Measurements from ENCODE around the gene TARP.

TARP gene

GRCh38 chr7:38299275-38299931 lies 26.0 kb upstream of the TARP start (continued):
- TF ChIP-seq POU6F1 (CRISPR knock-in tag; IDR thresholded peaks at IDR 0.05; ENCODE audit: borderline replicate concordance, low read depth): no peak
- no peak for TF ChIP-seq BACH2 (CRISPR knock-in tag; IDR thresholded peaks at IDR 0.05; ENCODE audit: borderline replicate concordance)
- no peak for TF ChIP-seq ZNF565 (CRISPR knock-in tag; conservative IDR thresholded peaks at IDR 0.05; ENCODE audit: low read depth)
- TF ChIP-seq CSDC2 (CRISPR knock-in tag; IDR thresholded peaks at IDR 0.05): no peak
- no peak for TF ChIP-seq ZNF8 (CRISPR knock-in tag; IDR thresholded peaks at IDR 0.05)
- TF ChIP-seq RARB (CRISPR knock-in tag; IDR thresholded peaks at IDR 0.05): no peak

GRCh38 chr7:38296059-38296857 lies 22.8 kb upstream of the TARP start:
- ATAC-seq: no peak
- TF ChIP-seq ZFP30 (CRISPR knock-in tag; IDR thresholded peaks at IDR 0.05) (no peak), ESRRG (CRISPR knock-in tag; IDR thresholded peaks at IDR 0.05) (no peak), ZNF565 (CRISPR knock-in tag; conservative IDR thresholded peaks at IDR 0.05; ENCODE audit: low read depth) (no peak), RARB (CRISPR knock-in tag; IDR thresholded peaks at IDR 0.05) (no peak), GLIS3 (CRISPR knock-in tag; IDR thresholded peaks at IDR 0.05) (no peak), POU6F1 (CRISPR knock-in tag; IDR thresholded peaks at IDR 0.05; ENCODE audit: borderline replicate concordance, low read depth) (no peak), ZNF8 (CRISPR knock-in tag; IDR thresholded peaks at IDR 0.05) (no peak), CREB5 (CRISPR knock-in tag; IDR thresholded peaks at IDR 0.05; ENCODE audit: low read depth) (no peak), SNAI2 (CRISPR knock-in tag; IDR thresholded peaks at IDR 0.05) (no peak), CSRNP3 (CRISPR knock-in tag; IDR thresholded peaks at IDR 0.05) (no peak), ZFP3 (CRISPR knock-in tag; IDR thresholded peaks at IDR 0.05) (no peak), PATZ1 (CRISPR knock-in tag; IDR thresholded peaks at IDR 0.05; ENCODE audit: borderline replicate concordance) (no peak), TCF4 (CRISPR knock-in tag; IDR thresholded peaks at IDR 0.05; ENCODE audit: borderline replicate concordance) (no peak), OSR1 (CRISPR knock-in tag; IDR thresholded peaks at IDR 0.05) (no peak)

- TF ChIP-seq ZNF8 (CRISPR knock-in tag; IDR thresholded peaks at IDR 0.05) (no peak), CSDC2 (CRISPR knock-in tag; IDR thresholded peaks at IDR 0.05) (no peak), ZNF70 (CRISPR knock-in tag; IDR thresholded peaks at IDR 0.05) (no peak), ZNF565 (CRISPR knock-in tag; conservative IDR thresholded peaks at IDR 0.05; ENCODE audit: low read depth) (no peak), PPARA (CRISPR knock-in tag; IDR thresholded peaks at IDR 0.05; ENCODE audit: borderline replicate concordance) (no peak), SNAI2 (CRISPR knock-in tag; IDR thresholded peaks at IDR 0.05) (no peak), BACH2 (CRISPR knock-in tag; IDR thresholded peaks at IDR 0.05; ENCODE audit: borderline replicate concordance) (no peak), ZFP30 (CRISPR knock-in tag; IDR thresholded peaks at IDR 0.05) (no peak), TOX (CRISPR knock-in tag; IDR thresholded peaks at IDR 0.05; ENCODE audit: borderline replicate concordance) (no peak), RARB (CRISPR knock-in tag; IDR thresholded peaks at IDR 0.05) (no peak), ISL1 (CRISPR knock-in tag; IDR thresholded peaks at IDR 0.05) (no peak), TSHZ2 (CRISPR knock-in tag; IDR thresholded peaks at IDR 0.05) (no peak), ZFP3 (CRISPR knock-in tag; IDR thresholded peaks at IDR 0.05) (no peak)
- no peak for ATAC-seq
Measured at GRCh38 chr7:38294926-38295325, 21.5 kb upstream of the TARP start.

All from SK-N-SH treated with all-trans-retinoic acid at 6 μM for 48 hours (cell line).